IMR-90 (cell line): ENCODE results near the gene FLRT1.

ENCODE experiments used
- CHD1 ChIP-seq: IDR thresholded peaks from 2 replicates; pipeline ENCODE4 v1.6.1; 2012; ENCODE audit warnings: low read depth, low read length, improper control_type of control experiment
- ELK1 ChIP-seq: fragments of 150-350 bp; IDR thresholded peaks from 2 replicates; pipeline ENCODE4 v1.6.1; 2016; ENCODE audit warnings: low read depth, mild to moderate bottlenecking, low read length, moderate library complexity, borderline replicate concordance
- FOS ChIP-seq: fragments of 150-350 bp; IDR thresholded peaks from 2 replicates; pipeline ENCODE4 v1.6.1; 2016; ENCODE audit warnings: low read depth, low read length
- MAFK ChIP-seq: IDR thresholded peaks from 2 replicates; pipeline ENCODE4 v1.6.1; 2012; ENCODE audit warnings: low read depth, low read length, improper control_type of control experiment
- MXI1 ChIP-seq: IDR thresholded peaks from 2 replicates; pipeline ENCODE4 v1.6.1; 2012; ENCODE audit warnings: low read depth, mild to moderate bottlenecking, low read length, moderate library complexity, borderline replicate concordance
- NFE2L2 ChIP-seq: fragments of 150-350 bp; IDR thresholded peaks from 2 replicates; pipeline ENCODE4 v1.6.1; 2016; ENCODE audit warnings: low read depth, mild to moderate bottlenecking, low read length
- POLR2A ChIP-seq: IDR thresholded peaks from 2 replicates; pipeline ENCODE4 v1.6.1; 2012; ENCODE audit warnings: mild to moderate bottlenecking, low read depth, low read length
- RAD21 ChIP-seq: IDR thresholded peaks from 2 replicates; pipeline ENCODE4 v1.6.1; 2012; ENCODE audit warnings: low read length, improper control_type of control experiment
- SMC3 ChIP-seq: fragments of 150-350 bp; IDR thresholded peaks from 2 replicates; pipeline ENCODE4 v1.6.1; 2016; ENCODE audit warnings: low read depth, mild to moderate bottlenecking, antibody characterized with exemption, low read length, moderate library complexity
- TF ChIP-seq, protein P1 (sequence below): conservative IDR thresholded peaks from 2 replicates; pipeline ENCODE4 v1.5.1; 2012; ENCODE audit warnings: mild to moderate bottlenecking, low read depth, low read length, improper control_type of control experiment

- TF ChIP-seq, protein P1, sequence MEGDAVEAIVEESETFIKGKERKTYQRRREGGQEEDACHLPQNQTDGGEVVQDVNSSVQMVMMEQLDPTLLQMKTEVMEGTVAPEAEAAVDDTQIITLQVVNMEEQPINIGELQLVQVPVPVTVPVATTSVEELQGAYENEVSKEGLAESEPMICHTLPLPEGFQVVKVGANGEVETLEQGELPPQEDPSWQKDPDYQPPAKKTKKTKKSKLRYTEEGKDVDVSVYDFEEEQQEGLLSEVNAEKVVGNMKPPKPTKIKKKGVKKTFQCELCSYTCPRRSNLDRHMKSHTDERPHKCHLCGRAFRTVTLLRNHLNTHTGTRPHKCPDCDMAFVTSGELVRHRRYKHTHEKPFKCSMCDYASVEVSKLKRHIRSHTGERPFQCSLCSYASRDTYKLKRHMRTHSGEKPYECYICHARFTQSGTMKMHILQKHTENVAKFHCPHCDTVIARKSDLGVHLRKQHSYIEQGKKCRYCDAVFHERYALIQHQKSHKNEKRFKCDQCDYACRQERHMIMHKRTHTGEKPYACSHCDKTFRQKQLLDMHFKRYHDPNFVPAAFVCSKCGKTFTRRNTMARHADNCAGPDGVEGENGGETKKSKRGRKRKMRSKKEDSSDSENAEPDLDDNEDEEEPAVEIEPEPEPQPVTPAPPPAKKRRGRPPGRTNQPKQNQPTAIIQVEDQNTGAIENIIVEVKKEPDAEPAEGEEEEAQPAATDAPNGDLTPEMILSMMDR: no peak
- TF ChIP-seq NFE2L2 (no peak), POLR2A (no peak), CHD1 (no peak), FOS (no peak), MXI1 (no peak), RAD21 (no peak), SMC3 (no peak), ELK1 (no peak), MAFK (no peak)
Observed at GRCh38 chr11:64015510-64015909, 20.2 kb upstream of the FLRT1 start.
